GM18907 (cell line): ENCODE data around the gene SYNE2.

ENCODE experiments used
- ATAC-seq: cut with Tn5 transposase; IDR thresholded peaks from one replicate; pipeline ENCODE4 v1.9.1; 2021; ENCODE audit warnings: mild to moderate bottlenecking, moderate library complexity; ENCODE audit not compliant: unreplicated experiment

Gene SYNE2

DNA sequence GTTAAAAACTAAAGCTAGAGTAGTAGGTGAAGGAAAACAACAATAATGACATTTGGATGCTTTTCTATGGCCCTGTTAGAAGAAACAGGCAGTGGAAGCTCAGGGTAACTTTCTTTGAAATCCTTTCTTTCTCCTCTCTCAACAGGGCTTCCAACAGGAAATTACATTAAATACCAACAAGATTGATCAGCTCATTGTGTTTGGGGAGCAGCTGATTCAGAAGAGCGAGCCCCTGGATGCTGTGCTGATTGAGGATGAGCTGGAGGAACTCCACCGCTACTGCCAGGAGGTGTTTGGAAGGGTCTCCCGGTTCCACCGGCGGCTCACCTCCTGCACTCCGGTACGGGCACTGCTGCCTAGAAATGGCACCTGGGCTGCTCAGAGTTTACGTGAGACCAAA is 359.9 kb downstream of the SYNE2 start:
- no peak for ATAC-seq

GRCh38 chr14:64213086-64213485 is 360.3 kb downstream of the SYNE2 start:
- no peak for ATAC-seq

- ATAC-seq, result no peak
Measured at GRCh38 chr14:64213853-64214570, 361.2 kb downstream of the SYNE2 start.

- ATAC-seq, result no peak
Measured at GRCh38 chr14:64215274-64215673, 362.5 kb downstream of the SYNE2 start.

DNA sequence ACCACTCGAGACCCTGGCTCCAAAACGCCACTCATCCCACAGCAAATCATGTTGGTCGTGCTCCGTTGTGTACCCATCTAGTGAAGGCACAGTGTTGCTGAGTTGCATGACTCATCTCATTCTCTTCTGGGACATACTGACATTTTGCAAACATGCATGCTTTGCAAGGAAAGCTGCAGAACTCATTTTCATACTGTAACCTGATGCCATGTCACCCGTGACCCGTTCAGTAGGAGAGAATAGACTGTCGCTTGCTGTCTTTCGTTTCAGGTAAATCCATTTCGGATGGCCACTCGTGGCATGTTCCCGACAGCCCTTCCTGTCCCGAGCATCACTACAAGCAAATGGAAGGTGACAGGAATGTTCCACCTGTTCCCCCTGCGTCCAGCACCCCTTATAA is 363.2 kb downstream of the SYNE2 start:
- ATAC-seq, result no peak

DNA sequence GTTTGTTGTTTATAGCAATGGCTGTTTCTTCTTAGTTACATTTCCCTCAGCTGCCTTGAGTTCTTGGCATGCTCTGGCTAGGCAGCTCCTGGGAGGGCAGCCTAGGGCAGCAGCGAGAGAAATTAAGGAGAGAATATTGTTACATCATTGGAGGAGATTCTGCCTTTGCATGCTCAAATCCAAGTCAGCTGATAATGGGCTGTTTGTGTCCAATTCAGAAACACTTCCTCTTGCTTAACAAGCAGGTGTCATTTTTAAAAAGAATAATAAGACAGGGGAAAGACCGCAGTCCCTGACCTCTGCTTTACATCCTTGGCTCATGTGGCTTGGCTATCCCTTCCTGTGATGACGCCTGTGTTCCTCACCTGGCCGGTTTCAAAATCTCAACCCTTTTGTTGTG is 364.5 kb downstream of the SYNE2 start:
- no peak for ATAC-seq

GRCh38 chr14:64217834-64218233 is 365.0 kb downstream of the SYNE2 start:
- no peak for ATAC-seq

DNA sequence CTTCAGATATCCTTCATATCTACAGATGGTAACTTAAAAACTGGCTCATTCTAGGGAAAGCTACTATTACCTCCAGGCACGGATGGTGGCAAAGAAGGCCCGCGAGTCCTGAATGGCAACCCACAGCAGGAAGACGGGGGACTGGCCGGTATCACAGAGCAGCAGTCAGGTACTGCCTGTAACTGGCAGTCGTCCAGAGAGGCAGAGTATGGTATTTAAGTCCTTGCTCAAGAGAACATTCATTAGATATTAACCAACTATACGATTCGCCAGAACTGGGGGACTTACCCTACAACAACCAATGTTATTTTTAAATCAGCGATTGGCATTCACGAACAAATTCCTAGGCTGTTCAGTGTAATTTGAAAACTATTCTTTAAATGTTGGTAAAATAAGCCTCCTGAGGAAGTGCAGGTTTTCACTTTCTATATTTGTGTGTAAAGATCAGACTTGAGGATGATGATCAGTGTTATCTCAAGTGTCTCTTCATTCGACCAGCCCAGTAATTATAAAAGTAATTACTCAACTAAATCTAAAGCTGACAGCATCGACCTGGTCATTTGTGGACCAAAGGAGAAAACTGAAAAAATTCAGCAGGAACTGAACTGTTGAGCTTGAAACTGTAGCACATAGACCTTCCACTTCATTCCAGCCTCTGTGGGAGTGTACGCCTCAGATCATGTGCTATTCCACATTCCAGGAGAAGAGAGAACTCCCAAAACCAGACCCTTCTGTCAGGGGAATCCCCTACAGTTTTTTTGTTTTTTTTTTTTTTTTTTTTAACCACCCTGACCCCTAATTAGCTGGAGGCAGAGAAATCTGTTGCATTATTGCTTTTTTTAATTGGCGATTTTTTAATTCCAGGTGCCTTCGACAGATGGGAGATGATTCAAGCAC is 365.8 kb downstream of the SYNE2 start:
- ATAC-seq, result peak; percentile 56

GRCh38 chr14:64220056-64220455 is 367.3 kb downstream of the SYNE2 start:
- ATAC-seq, result no peak

GRCh38 chr14:64220466-64220865 is 367.7 kb downstream of the SYNE2 start:
- no peak for ATAC-seq

GRCh38 chr14:64221391-64222003 is 368.7 kb downstream of the SYNE2 start:
- no peak for ATAC-seq

DNA sequence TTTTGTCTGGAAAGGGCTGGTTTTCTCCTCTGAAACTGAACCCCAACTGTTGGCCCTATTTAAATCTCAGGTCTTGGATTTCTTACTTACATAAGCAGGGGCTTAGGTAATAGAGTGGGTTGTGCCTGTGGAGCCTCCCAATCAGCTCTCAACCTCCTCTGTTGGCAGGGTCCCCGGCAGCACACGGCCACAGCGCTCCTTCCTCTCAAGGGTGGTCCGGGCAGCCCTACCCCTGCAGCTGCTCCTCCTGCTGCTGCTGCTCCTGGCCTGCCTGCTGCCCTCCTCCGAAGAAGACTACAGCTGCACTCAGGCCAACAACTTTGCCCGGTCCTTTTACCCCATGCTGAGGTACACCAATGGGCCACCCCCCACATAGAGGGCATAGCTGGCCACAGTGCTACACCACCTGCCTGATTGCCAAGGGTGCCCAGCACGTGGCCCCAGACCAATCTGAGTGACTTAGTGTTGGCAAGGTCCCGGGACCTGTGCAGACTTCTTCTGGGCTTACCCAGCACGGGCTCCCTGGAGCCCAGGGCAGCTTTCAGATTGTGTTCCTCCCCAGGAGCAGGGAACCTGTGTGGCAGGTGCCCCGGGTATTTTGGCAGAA is 372.4 kb downstream of the SYNE2 start:
- no peak for ATAC-seq

DNA sequence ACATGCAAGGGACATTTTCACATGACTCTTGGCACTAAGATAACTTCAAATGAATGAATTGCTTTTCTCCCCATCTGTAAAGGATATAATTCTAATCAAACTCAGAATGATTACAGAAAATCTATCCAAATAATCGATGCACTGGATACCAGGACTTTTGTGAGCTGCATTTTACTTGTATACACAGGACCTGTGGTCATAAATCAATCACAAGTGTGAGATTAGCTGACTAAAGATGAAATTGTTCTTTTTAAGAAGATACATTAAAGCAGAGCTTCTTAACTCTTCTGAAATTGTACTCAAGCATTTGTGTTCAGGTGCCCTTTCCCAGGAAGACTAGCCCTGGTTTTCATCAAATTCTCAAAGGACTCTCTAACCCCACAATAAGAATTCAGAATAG is 375.1 kb downstream of the SYNE2 start:
- ATAC-seq, result no peak

DNA sequence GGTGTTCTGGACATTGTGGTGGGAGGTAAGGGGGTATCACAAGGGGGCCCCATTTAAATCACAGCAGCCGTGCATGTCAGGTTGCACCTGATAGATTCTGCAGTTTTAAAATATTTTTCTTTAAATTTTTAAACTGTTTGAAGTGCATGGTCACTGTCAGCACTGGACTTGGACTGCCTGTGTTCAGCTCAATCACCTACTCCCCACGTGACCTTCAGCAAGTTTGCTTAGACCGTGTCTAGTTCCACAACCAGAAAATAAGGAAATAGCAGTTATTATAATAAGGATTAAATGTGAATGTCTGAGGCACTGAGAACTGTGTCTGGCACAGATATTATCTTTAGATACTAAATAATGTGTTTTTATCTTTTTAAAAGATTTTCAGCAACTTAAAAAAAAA is 376.7 kb downstream of the SYNE2 start:
- ATAC-seq, result no peak

DNA sequence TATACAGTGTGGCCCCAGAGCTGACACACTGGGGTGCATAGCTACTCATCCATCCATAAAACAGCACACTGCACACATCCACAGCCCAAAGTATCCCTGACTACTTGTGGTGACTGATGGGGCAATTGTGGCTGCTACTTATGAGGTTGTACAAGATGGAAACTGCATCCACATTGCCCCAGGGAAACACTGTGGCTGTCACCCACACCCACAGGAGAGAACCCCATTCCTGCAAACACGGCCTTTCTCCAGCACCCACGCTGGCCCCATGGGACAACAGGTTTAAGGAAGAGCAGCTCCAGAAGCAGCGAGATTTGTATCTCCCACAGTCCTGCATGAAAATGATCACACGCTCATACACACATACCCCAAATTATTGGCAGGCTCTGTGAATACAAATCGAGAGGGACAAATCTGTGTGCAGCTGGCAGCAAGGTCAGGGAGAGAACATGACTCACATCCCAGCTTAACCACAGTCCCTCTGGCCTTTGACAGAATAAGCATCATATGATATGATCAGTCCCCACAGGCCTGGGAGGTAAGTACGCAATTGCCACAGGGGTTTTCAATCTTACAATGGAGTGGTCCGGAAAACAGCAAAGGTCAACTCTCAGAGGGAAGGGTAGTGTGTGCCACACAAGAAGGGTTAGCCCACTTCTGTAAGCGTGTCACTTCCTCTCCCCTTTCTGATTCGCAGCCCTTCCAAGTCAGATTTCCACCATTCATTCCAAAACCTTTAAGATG is 379.5 kb downstream of the SYNE2 start:
- peak; percentile 54 for ATAC-seq

DNA sequence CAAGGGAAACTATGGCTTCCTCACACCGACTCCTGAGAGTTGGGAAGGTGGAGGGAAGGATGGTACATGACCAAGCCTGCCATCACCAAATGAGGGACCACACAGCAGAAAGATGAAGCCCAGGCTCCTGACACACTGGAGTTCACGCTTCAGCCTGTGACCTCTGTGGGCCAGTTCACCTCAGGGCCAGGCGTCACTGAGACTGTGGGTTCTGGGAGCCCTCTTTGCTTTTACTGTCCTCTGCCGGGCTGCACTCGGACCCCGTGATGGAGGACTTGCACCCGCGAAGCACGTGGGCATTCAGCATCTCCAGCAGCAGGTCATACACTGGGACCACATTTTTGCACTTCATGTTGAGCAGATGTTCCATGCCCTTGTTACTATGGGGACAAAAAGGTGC is 380.1 kb downstream of the SYNE2 start:
- ATAC-seq, result no peak

DNA sequence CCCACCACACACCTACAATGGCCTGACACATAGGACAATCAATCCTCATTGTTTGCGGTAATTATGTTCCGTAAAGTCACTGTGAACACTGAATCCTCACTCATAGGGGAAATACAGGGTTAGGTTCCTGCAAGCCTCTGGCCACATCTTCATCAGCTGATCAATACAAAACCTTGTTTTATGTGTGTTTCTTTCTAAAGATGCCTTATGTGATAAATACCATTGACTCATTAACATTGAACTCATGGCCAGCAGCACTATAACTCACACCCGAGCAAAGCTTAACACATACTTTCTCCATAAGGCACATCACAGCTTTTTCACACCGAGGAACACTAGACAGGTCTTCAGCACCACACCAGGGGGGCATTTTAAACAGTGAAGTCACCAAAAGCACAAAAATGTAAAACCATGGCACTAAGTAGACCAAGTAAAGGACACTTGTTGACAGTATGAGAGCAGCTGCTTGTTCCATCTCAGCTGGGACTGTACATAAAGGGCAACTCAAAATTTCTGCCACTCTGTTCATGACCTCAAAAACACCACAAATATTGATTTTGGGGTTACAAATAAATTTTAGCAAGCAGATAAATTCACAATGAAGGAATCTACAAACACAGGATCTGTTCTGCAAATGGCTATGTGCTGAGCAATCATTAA is 380.9 kb downstream of the SYNE2 start:
- ATAC-seq, result no peak

- peak; percentile 8 for ATAC-seq
Measured at GRCh38 chr14:64234877-64235651, 382.3 kb downstream of the SYNE2 start.
